GM19351 (cell line): ENCODE data around the gene TIGD4.
"Not testable (repeated sequence)": the region's sequence is repeated elsewhere in the genome, so short reads cannot be mapped to it uniquely, and the experiment has no call there.

Experiments
- ATAC-seq: cut with Tn5 transposase; IDR thresholded peaks from one replicate; pipeline ENCODE4 v1.9.1; 2021; ENCODE audit warnings: mild to moderate bottlenecking, moderate library complexity; ENCODE audit not compliant: unreplicated experiment

Gene TIGD4

GRCh38 chr4:152784490-152785350 lies 5.2 kb upstream of the TIGD4 start:
- ATAC-seq = no peak

- peak; percentile 25 for ATAC-seq
These were observed 793 bp upstream of the TIGD4 start for GRCh38 chr4:152780267-152780778.

- ATAC-seq = peak; percentile 30
These were observed 646 bp downstream of the TIGD4 start for GRCh38 chr4:152778656-152779512.

GRCh38 chr4:152777488-152777887 lies 2.0 kb downstream of the TIGD4 start:
- ATAC-seq = no peak

GRCh38 chr4:152776352-152776751 lies 3.2 kb downstream of the TIGD4 start:
- no peak for ATAC-seq

- ATAC-seq = no peak
These were observed 5.6 kb downstream of the TIGD4 start for GRCh38 chr4:152773953-152774352.

GRCh38 chr4:152773339-152773738 lies 6.2 kb downstream of the TIGD4 start:
- ATAC-seq = no peak

GRCh38 chr4:152771741-152772533 lies 7.6 kb downstream of the TIGD4 start:
- peak; percentile 95 for ATAC-seq

GRCh38 chr4:152765069-152765737 lies 14.3 kb downstream of the TIGD4 start:
- not testable (repeated sequence) for ATAC-seq

GRCh38 chr4:152763796-152764195 lies 15.7 kb downstream of the TIGD4 start:
- ATAC-seq = no peak

GRCh38 chr4:152748619-152749018 lies 30.9 kb downstream of the TIGD4 start:
- no peak for ATAC-seq

GRCh38 chr4:152747444-152747843 lies 32.1 kb downstream of the TIGD4 start:
- ATAC-seq = no peak

GRCh38 chr4:152738827-152739226 lies 40.7 kb downstream of the TIGD4 start:
- no peak for ATAC-seq

- ATAC-seq = no peak
These were observed 43.6 kb downstream of the TIGD4 start for GRCh38 chr4:152735906-152736305.

- peak; percentile 63 for ATAC-seq
These were observed 44.1 kb downstream of the TIGD4 start for GRCh38 chr4:152735396-152735859.

GRCh38 chr4:152734699-152735050 lies 44.9 kb downstream of the TIGD4 start:
- no peak for ATAC-seq

- ATAC-seq = no peak
These were observed 45.4 kb downstream of the TIGD4 start for GRCh38 chr4:152734015-152734698.

- ATAC-seq = no peak
These were observed 47.5 kb downstream of the TIGD4 start for GRCh38 chr4:152731997-152732396.

- ATAC-seq = no peak
These were observed 50.1 kb downstream of the TIGD4 start for GRCh38 chr4:152729466-152729865.

GRCh38 chr4:152728343-152728742 lies 51.2 kb downstream of the TIGD4 start:
- ATAC-seq = no peak
